K562 (cell line): ENCODE results near the gene SYNE2. TPM values are rescaled to one million over a fixed set of nuclear protein-coding genes. Genes with fewer than 3 reads are reported as not detected.

Source experiments
- ATAC-seq: fragments of 200-7000 bp; cut with Tn5 transposase; 3 replicates; pipeline ENCODE4 v1.9.1; 2020; ENCODE audit warnings: moderate library complexity
- BruUV-seq: library from RNA; stranded (reverse); fragments of 400-500 nt; replicated peaks from 2 replicates; lab custom pipeline; 2021; lab: Mats Ljungman, UMichigan
- CTCF ChIA-PET: fragments of 300-600 bp; formaldehyde crosslinking; extraction: SDS; loops from one replicate; lab custom pipeline; 2021; ENCODE audit warnings: low intra/inter-chr PET ratio; lab: Yijun Ruan, JAX
- POLR2A ChIA-PET: fragments of 300-600, 350-650 bp; sonication (Branson Sonifier 250); formaldehyde crosslinking; extraction: SDS; loops from one replicate; lab custom pipeline; 2021; ENCODE audit warnings: antibody characterized with exemption, inconsistent platforms; lab: Yijun Ruan, JAX
- DNase-seq, 4 experiments: peaks; one replicate each; pipeline versions ENCODE4 v3.0.0 to v3.0.0-alpha.2; 2011 to 2018; ENCODE audit warnings: low spot score in 3 of 4, mixed read lengths in 3 of 4; ENCODE audit errors: extremely low read depth in 1 of 4
- FAIRE-seq: peaks from 2 replicates; lab custom pipeline; 2011; peaks lifted over from hg19 to GRCh38; lab: Jason Lieb, UNC
- H2AFZ ChIP-seq: 2 replicates; pipeline ENCODE4 v1.6.0; 2011; ENCODE audit warnings: low read depth, low read length, control low read depth, inconsistent platforms
- H3K27ac ChIP-seq: fragments of 200-600 bp; 3 replicates; pipeline ENCODE4 v1.8.0; 2011; ENCODE audit warnings: low read depth, mild to moderate bottlenecking, control low read depth, inconsistent platforms, low read length, moderate library complexity, mixed read lengths; ENCODE audit errors: extremely low read depth
- H3K27me3 ChIP-seq, 2 experiments: fragments of 300-600 bp in 1 of 2; 2 replicates in 1 of 2; 3 replicates in 1 of 2; pipeline versions ENCODE4 v1.6.0 to v1.8.0; 2011; ENCODE audit warnings: inconsistent platforms in 2 of 2, low read length in 2 of 2, mild to moderate bottlenecking in 1 of 2, mixed read lengths in 1 of 2, moderate library complexity in 1 of 2; ENCODE audit not compliant: control insufficient read depth in 2 of 2, insufficient read depth in 2 of 2
- H3K36me3 ChIP-seq: fragments of 300-600 bp; 3 replicates; pipeline ENCODE4 v1.8.0; 2011; ENCODE audit warnings: mild to moderate bottlenecking, low read length, inconsistent platforms; ENCODE audit not compliant: control insufficient read depth, insufficient read depth
- H3K4me1 ChIP-seq, 2 experiments: fragments of 200-600 bp in 1 of 2; replicated peaks in 1 of 2; 2 replicates in 1 of 2; 3 replicates in 1 of 2; pipeline versions ENCODE4 v1.5.1 to v1.8.0; 2011; ENCODE audit warnings: inconsistent platforms in 2 of 2, low read length in 2 of 2, mild to moderate bottlenecking in 1 of 2, mixed read lengths in 1 of 2, moderate library complexity in 1 of 2; ENCODE audit not compliant: control insufficient read depth in 2 of 2, insufficient read depth in 2 of 2
- H3K4me2 ChIP-seq: 2 replicates; pipeline ENCODE4 v1.6.1; 2011; ENCODE audit warnings: low read length, control low read depth, inconsistent platforms, mixed read lengths; ENCODE audit not compliant: insufficient read depth
- H3K4me3 ChIP-seq: fragments of 200-600 bp; sonication (generic), shearing (Covaris generic); 2 replicates; pipeline ENCODE4 v1.5.1; 2016; ENCODE audit warnings: control low read depth, inconsistent platforms
- H3K79me2 ChIP-seq: fragments of 200-600 bp; 3 replicates; pipeline ENCODE4 v1.8.0; 2011; ENCODE audit warnings: low read length, inconsistent platforms; ENCODE audit not compliant: control insufficient read depth, insufficient read depth
- H3K9ac ChIP-seq, 2 experiments: 2 replicates each; pipeline versions ENCODE4 v1.6.0 to v1.6.1; 2011; ENCODE audit warnings: low read depth in 2 of 2, low read length in 2 of 2, control low read depth in 1 of 2, inconsistent platforms in 1 of 2, mild to moderate bottlenecking in 1 of 2, mixed read lengths in 1 of 2; ENCODE audit not compliant: insufficient read depth in 1 of 2
- H3K9me1 ChIP-seq: one replicate; pipeline ENCODE4 v1.6.0; 2011; ENCODE audit warnings: inconsistent platforms, mild to moderate bottlenecking, low read length, moderate library complexity; ENCODE audit not compliant: control insufficient read depth, insufficient read depth
- H3K9me3 ChIP-seq: replicated peaks from 2 replicates; pipeline ENCODE4 v1.5.1; 2011; ENCODE audit warnings: low read depth, low read length, inconsistent platforms; ENCODE audit not compliant: control insufficient read depth, insufficient read depth
- H4K20me1 ChIP-seq: replicated peaks from 2 replicates; pipeline ENCODE4 v1.6.1; 2011; ENCODE audit warnings: low read length, inconsistent platforms, mixed read lengths; ENCODE audit not compliant: control insufficient read depth, insufficient read depth
- ETS2 ChIP-seq: IDR thresholded peaks from 2 replicates; pipeline ENCODE4 v1.6.1; 2016; ENCODE audit warnings: borderline replicate concordance, missing genetic modification characterization, mild to moderate bottlenecking, moderate library complexity, missing compliant biosample characterization; ENCODE audit not compliant: poor library complexity, severe bottlenecking
- ETV1 ChIP-seq: fragments of 450-650 bp; conservative IDR thresholded peaks from 2 replicates; pipeline ENCODE4 v1.6.1; 2016; ENCODE audit warnings: missing genetic modification characterization, control low read depth, low read depth, missing compliant biosample characterization
- SRSF9 ChIP-seq: fragments of 200-400 bp; formaldehyde crosslinking; IDR thresholded peaks from 2 replicates; pipeline ENCODE4 v1.6.1; 2017; ENCODE audit warnings: low read depth, low read length, borderline replicate concordance
- YY1 ChIP-seq, 3 experiments: IDR thresholded peaks; 2 replicates each; pipeline ENCODE4 v1.6.1; 2011; ENCODE audit warnings: low read length in 2 of 3, mild to moderate bottlenecking in 2 of 3, moderate library complexity in 2 of 3, borderline replicate concordance in 1 of 3, control low read depth in 1 of 3, low read depth in 1 of 3; ENCODE audit not compliant: insufficient read depth in 3 of 3, insufficient replicate concordance in 2 of 3, control insufficient read depth in 1 of 3, insufficient read length in 1 of 3; ENCODE audit errors: extremely low read depth in 1 of 3
- ZNF12 ChIP-seq: sonication (generic); formaldehyde crosslinking; IDR thresholded peaks from 2 replicates; pipeline ENCODE4 v1.4.0; 2020; ENCODE audit warnings: mild to moderate bottlenecking, missing genetic modification reagents
- WGBS: fragments of 100-300 bp; shearing (Covaris generic); methylation state at CpG from one replicate; pipeline ENCODE4 v1.1.6; 2016; ENCODE audit warnings: low coverage, mixed read lengths; ENCODE audit not compliant: insufficient coverage; ENCODE audit errors: missing lambda C conversion rate; 5-methylcytosine and 5-hydroxymethylcytosine counted together
- in situ Hi-C: fragments of 300-500 bp; cut with MboI; formaldehyde crosslinking; loops from 4 replicates; pipeline ENCODE4 v1.15.0; 2018; ENCODE audit warnings: inconsistent platforms, mixed read lengths
- intact Hi-C: fragments of 100-400 bp; cut with micrococcal nuclease; formaldehyde crosslinking; loops from 2 replicates; pipeline ENCODE4 v1.14.2; 2022
- polyA plus RNA-seq, 8 experiments: library from polyadenylated mRNA; depleted of rRNA in 4 of 8; stranded (reverse) in 5 of 8; unstranded in 3 of 8; fragments of >200 nt; fragmentation: Nextera tagmentation in 2 of 8; fragmentation: Illumina TruSeq in 1 of 8; extraction: Ambion mirVana in 2 of 8; extraction: Trizol in 1 of 8; gene quantifications; 2 replicates each; pipeline versions ENCODE4 v1.2.1 to v1.2.3, GENCODE V29; 2011 to 2014; ENCODE audit warnings: inconsistent platforms in 1 of 8, missing spikeins in 1 of 8
- total RNA-seq, 7 experiments: library from RNA; depleted of rRNA in 6 of 7; stranded (reverse); fragments of >200 nt in 6 of 7; fragmentation: Illumina TruSeq in 2 of 7; extraction: Trizol in 2 of 7; gene quantifications; 2 replicates each; pipeline versions ENCODE4 v1.2.1 to v1.2.3, GENCODE V29; 2011 to 2021; ENCODE audit warnings: low replicate concordance in 1 of 7
- TF ChIP-seq, protein P1 (sequence below): fragments of 250-450 bp; sonication (Bioruptor Pico); IDR thresholded peaks from 2 replicates; pipeline ENCODE4 v1.4.0; 2020; ENCODE audit warnings: mild to moderate bottlenecking, moderate library complexity, borderline replicate concordance
- TF ChIP-seq, protein P2 (sequence below): sonication (generic); formaldehyde crosslinking; IDR thresholded peaks from 2 replicates; pipeline ENCODE4 v1.8.1; 2023; ENCODE audit warnings: mild to moderate bottlenecking, missing genetic modification reagents

Gene SYNE2
- total and polyA plus RNA-seq, 9 of the 15 experiments (the other 6 are each of a cell fraction or from before 2014, with no cell fraction given): 0.06 to 0.53 (median 0.11) TPM

DNA sequence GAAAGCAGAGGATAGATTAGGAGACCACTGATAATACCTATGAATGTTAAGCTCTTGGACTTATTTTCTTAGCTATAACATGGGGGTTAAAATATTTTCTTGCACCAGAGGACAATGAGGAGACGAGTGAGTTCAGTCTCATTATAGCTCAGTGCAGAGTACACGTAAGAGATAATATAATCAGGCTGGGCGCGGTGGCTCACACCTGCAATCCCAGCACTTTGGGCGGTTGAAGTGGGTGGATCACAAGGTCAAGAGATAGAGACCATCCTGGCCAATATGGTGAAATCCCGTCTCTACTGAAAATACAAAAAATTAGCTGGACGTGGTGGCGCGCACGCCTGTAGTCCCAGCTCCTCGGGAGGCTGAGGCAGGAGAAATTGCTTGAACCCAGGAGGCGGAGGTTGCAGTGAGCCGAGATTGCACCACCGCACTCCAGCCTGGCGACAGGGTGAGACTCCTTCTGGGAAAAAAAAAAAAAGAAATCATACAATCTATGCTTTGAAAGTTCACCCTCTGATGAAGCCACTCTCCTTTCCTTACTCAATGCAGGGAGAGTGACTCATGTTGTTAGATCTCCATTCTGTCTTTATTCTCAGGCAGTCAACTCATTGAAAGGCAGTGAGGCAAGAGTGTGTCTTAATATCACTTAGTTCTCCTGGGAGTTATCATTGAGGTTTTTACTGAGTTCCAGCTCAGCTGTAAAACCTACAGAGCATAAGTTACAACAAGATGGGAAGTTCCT lies 134.2 kb downstream of the SYNE2 start:
- Histone ChIP-seq H3K4me3 (no peak overlapping the region), H3K9me1 (no peaks in the 10 kb centered on the region), H3K27me3 (no peaks in the 10 kb centered on the region), H3K4me2 (no peak overlapping the region)
- DNase-seq (no peak), ATAC-seq (no peak)
- in situ Hi-C loops: no loop called here
- no TSS peak for BruUV-seq
- TF ChIP-seq, protein P1, sequence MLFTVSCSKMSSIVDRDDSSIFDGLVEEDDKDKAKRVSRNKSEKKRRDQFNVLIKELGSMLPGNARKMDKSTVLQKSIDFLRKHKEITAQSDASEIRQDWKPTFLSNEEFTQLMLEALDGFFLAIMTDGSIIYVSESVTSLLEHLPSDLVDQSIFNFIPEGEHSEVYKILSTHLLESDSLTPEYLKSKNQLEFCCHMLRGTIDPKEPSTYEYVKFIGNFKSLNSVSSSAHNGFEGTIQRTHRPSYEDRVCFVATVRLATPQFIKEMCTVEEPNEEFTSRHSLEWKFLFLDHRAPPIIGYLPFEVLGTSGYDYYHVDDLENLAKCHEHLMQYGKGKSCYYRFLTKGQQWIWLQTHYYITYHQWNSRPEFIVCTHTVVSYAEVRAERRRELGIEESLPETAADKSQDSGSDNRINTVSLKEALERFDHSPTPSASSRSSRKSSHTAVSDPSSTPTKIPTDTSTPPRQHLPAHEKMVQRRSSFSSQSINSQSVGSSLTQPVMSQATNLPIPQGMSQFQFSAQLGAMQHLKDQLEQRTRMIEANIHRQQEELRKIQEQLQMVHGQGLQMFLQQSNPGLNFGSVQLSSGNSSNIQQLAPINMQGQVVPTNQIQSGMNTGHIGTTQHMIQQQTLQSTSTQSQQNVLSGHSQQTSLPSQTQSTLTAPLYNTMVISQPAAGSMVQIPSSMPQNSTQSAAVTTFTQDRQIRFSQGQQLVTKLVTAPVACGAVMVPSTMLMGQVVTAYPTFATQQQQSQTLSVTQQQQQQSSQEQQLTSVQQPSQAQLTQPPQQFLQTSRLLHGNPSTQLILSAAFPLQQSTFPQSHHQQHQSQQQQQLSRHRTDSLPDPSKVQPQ: no peak
- TF ChIP-seq ETV1: no peak
- TF ChIP-seq, protein P2, sequence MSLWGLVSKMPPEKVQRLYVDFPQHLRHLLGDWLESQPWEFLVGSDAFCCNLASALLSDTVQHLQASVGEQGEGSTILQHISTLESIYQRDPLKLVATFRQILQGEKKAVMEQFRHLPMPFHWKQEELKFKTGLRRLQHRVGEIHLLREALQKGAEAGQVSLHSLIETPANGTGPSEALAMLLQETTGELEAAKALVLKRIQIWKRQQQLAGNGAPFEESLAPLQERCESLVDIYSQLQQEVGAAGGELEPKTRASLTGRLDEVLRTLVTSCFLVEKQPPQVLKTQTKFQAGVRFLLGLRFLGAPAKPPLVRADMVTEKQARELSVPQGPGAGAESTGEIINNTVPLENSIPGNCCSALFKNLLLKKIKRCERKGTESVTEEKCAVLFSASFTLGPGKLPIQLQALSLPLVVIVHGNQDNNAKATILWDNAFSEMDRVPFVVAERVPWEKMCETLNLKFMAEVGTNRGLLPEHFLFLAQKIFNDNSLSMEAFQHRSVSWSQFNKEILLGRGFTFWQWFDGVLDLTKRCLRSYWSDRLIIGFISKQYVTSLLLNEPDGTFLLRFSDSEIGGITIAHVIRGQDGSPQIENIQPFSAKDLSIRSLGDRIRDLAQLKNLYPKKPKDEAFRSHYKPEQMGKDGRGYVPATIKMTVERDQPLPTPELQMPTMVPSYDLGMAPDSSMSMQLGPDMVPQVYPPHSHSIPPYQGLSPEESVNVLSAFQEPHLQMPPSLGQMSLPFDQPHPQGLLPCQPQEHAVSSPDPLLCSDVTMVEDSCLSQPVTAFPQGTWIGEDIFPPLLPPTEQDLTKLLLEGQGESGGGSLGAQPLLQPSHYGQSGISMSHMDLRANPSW (CRISPR knock-in tag): no peak
- TF ChIP-seq ETS2 (tag): no peak
- no peak for TF ChIP-seq SRSF9
- TF ChIP-seq ZNF12 (CRISPR knock-in tag): no peak
- no peak for TF ChIP-seq YY1 (IDR thresholded peaks at IDR 0.05; ENCODE audit: borderline replicate concordance in 1 of 3, control insufficient read depth in 1 of 3, extremely low read depth in 1 of 3, insufficient read depth in 3 of 3, insufficient read length in 1 of 3, insufficient replicate concordance in 2 of 3, low read depth in 1 of 3, low read length in 2 of 3)
- TF ChIP-seq, all 486 proteins: peak for 0
- Histone ChIP-seq H3K27ac (no peak overlapping the region), H3K4me1 (no peaks in the 10 kb centered on the region), H3K36me3 (no peaks in the 10 kb centered on the region), H4K20me1 (no peaks in the 10 kb centered on the region), H2AFZ (no peak overlapping the region), H3K79me2 (no peaks in the 10 kb centered on the region), H3K9ac (no peak overlapping the region), H3K9me3 (no peaks in the 10 kb centered on the region)
- POLR2A ChIA-PET: interaction anchor here (0.6 to 1.0 kb wide), 2 partner anchors 9 to 10 kb away, joined by 3 read pairs; no protein-coding TSS in a partner anchor
- intact Hi-C loops: no loop called here
- WGBS: under 1% methylated on average over 10 of the region's 15 CpGs
- CTCF ChIA-PET: no interaction called here
- FAIRE-seq: no peak
